H9 (cell line): ENCODE results near the gene CACNA2D3. TPM values are rescaled to one million over a fixed set of nuclear protein-coding genes. Genes with fewer than 3 reads are reported as not detected.

Experiments used
- DNase-seq: peaks from one replicate; pipeline ENCODE4 v3.0.0-alpha.2; 2017
- H2AFZ ChIP-seq: one replicate; pipeline ENCODE4 v1.6.1; 2013; ENCODE audit warnings: mild to moderate bottlenecking, low read length, control low read depth, moderate library complexity
- H2AK5ac ChIP-seq: 2 replicates; pipeline ENCODE4 v1.6.1; 2013; ENCODE audit warnings: low read length, control low read depth, mixed read lengths; ENCODE audit not compliant: insufficient read length
- H2BK120ac ChIP-seq: one replicate; pipeline ENCODE4 v1.6.1; 2013; ENCODE audit warnings: low read depth, mild to moderate bottlenecking, low read length, control low read depth, inconsistent platforms; ENCODE audit not compliant: poor library complexity, severe bottlenecking
- H2BK12ac ChIP-seq: 2 replicates; pipeline ENCODE4 v1.6.1; 2013; ENCODE audit warnings: low read length, control low read depth, mixed read lengths, low read depth; ENCODE audit not compliant: insufficient read length
- H2BK15ac ChIP-seq: 2 replicates; pipeline ENCODE4 v1.6.1; 2013; ENCODE audit warnings: low read depth, low read length, control low read depth
- H2BK20ac ChIP-seq: one replicate; pipeline ENCODE4 v1.6.1; 2013; ENCODE audit warnings: low read depth, mild to moderate bottlenecking, low read length, control low read depth, inconsistent platforms; ENCODE audit not compliant: poor library complexity, severe bottlenecking
- H2BK5ac ChIP-seq: 2 replicates; pipeline ENCODE4 v1.6.1; 2013; ENCODE audit warnings: low read length, control low read depth, mixed read lengths; ENCODE audit not compliant: insufficient read length
- H3K14ac ChIP-seq: 2 replicates; pipeline ENCODE4 v1.6.1; 2013; ENCODE audit warnings: low read length, control low read depth; ENCODE audit not compliant: insufficient read depth
- H3K18ac ChIP-seq: 2 replicates; pipeline ENCODE4 v1.6.1; 2013; ENCODE audit warnings: low read depth, mild to moderate bottlenecking, mixed read lengths, low read length, control low read depth; ENCODE audit not compliant: insufficient read length
- H3K23ac ChIP-seq: 2 replicates; pipeline ENCODE4 v1.6.1; 2013; ENCODE audit warnings: low read length, control low read depth, mixed read lengths, low read depth; ENCODE audit not compliant: insufficient read length
- H3K23me2 ChIP-seq: 2 replicates; pipeline ENCODE4 v1.6.1; 2013; ENCODE audit warnings: low read depth, mild to moderate bottlenecking, mixed read lengths, low read length, control low read depth; ENCODE audit not compliant: insufficient read length, poor library complexity, severe bottlenecking
- H3K27ac ChIP-seq: 2 replicates; pipeline ENCODE4 v1.5.1; 2013; ENCODE audit warnings: low read length, control low read depth, mixed read lengths, low read depth; ENCODE audit not compliant: insufficient read length
- H3K27me3 ChIP-seq: 2 replicates; pipeline ENCODE4 v1.6.1; 2013; ENCODE audit warnings: low read length, control low read depth, inconsistent platforms; ENCODE audit not compliant: insufficient read depth
- H3K4ac ChIP-seq: 2 replicates; pipeline ENCODE4 v1.6.1; 2013; ENCODE audit warnings: low read depth, mild to moderate bottlenecking, control low read depth, inconsistent platforms, low read length, moderate library complexity
- H3K4me1 ChIP-seq: 2 replicates; pipeline ENCODE4 v1.6.1; 2013; ENCODE audit warnings: low read length, control low read depth, inconsistent platforms; ENCODE audit not compliant: insufficient read depth
- H3K4me2 ChIP-seq: 2 replicates; pipeline ENCODE4 v1.6.1; 2013; ENCODE audit warnings: low read length, control low read depth, mixed read lengths; ENCODE audit not compliant: insufficient read length, insufficient read depth
- H3K56ac ChIP-seq: 2 replicates; pipeline ENCODE4 v1.6.1; 2013; ENCODE audit warnings: low read depth, mild to moderate bottlenecking, mixed read lengths, low read length, control low read depth; ENCODE audit not compliant: insufficient read length
- H3K79me1 ChIP-seq: 2 replicates; pipeline ENCODE4 v1.6.1; 2013; ENCODE audit warnings: low read depth, mild to moderate bottlenecking, moderate library complexity, low read length, control low read depth, inconsistent platforms; ENCODE audit not compliant: insufficient read depth, poor library complexity, severe bottlenecking
- H3K79me2 ChIP-seq: 2 replicates; pipeline ENCODE4 v1.6.1; 2013; ENCODE audit warnings: low read length, control low read depth, inconsistent platforms; ENCODE audit not compliant: insufficient read depth
- H3K9ac ChIP-seq: 2 replicates; pipeline ENCODE4 v1.6.1; 2013; ENCODE audit warnings: low read length, control low read depth, mixed read lengths; ENCODE audit not compliant: insufficient read length; ENCODE audit errors: extremely low read depth
- H3K9me3 ChIP-seq: one replicate; pipeline ENCODE4 v1.6.1; 2013; ENCODE audit warnings: low read depth, low read length, inconsistent platforms; ENCODE audit not compliant: control insufficient read depth
- H3T11ph ChIP-seq: one replicate; pipeline ENCODE4 v1.6.1; 2013; ENCODE audit warnings: mild to moderate bottlenecking, low read length, control low read depth, inconsistent platforms
- H4K20me1 ChIP-seq: one replicate; pipeline ENCODE4 v1.6.1; 2013; ENCODE audit not compliant: control insufficient read depth, insufficient read length, insufficient read depth
- H4K5ac ChIP-seq: 2 replicates; pipeline ENCODE4 v1.6.1; 2013; ENCODE audit warnings: low read depth, mild to moderate bottlenecking, mixed read lengths, low read length, control low read depth; ENCODE audit not compliant: insufficient read length
- H4K8ac ChIP-seq: replicated peaks from 2 replicates; pipeline ENCODE4 v1.6.1; 2013; ENCODE audit warnings: low read length, control low read depth, mixed read lengths, low read depth; ENCODE audit not compliant: insufficient read length
- H4K91ac ChIP-seq: 2 replicates; pipeline ENCODE4 v1.6.1; 2013; ENCODE audit warnings: low read depth, mild to moderate bottlenecking, moderate library complexity, mixed read lengths, low read length, control low read depth; ENCODE audit not compliant: insufficient read length
- H3K27ac Mint-ChIP-seq, 3 experiments: 2 replicates in 2 of 3; 3 replicates in 1 of 3; pipeline ENCODE4 v1.8.0; 2020 to 2021; ENCODE audit warnings: mixed read lengths in 3 of 3, mild to moderate bottlenecking in 1 of 3, moderate library complexity in 1 of 3
- H3K27me3 Mint-ChIP-seq: 2 replicates; pipeline ENCODE4 v1.8.0; 2021; ENCODE audit warnings: low read depth, mild to moderate bottlenecking, moderate library complexity, mixed read lengths
- H3K36me3 Mint-ChIP-seq, 3 experiments: 2 replicates in 2 of 3; 3 replicates in 1 of 3; pipeline ENCODE4 v1.8.0; 2020 to 2021; ENCODE audit warnings: low read depth in 3 of 3, mixed read lengths in 3 of 3; ENCODE audit not compliant: insufficient read depth in 1 of 3
- H3K4me1 Mint-ChIP-seq, 2 experiments: 2 replicates each; pipeline ENCODE4 v1.8.0; 2020; ENCODE audit warnings: mixed read lengths in 2 of 2
- H3K4me3 Mint-ChIP-seq, 2 experiments: 2 replicates in 1 of 2; 3 replicates in 1 of 2; pipeline ENCODE4 v1.8.0; 2020 to 2021; ENCODE audit warnings: mild to moderate bottlenecking in 2 of 2, mixed read lengths in 2 of 2, moderate library complexity in 1 of 2
- H3K9me3 Mint-ChIP-seq, 2 experiments: 2 replicates in 1 of 2; 3 replicates in 1 of 2; pipeline ENCODE4 v1.8.0; 2020; ENCODE audit warnings: mild to moderate bottlenecking in 2 of 2, mixed read lengths in 2 of 2, moderate library complexity in 1 of 2
- CTCF ChIP-seq: fragments of 200-600 bp; sonication (generic); conservative IDR thresholded peaks from 3 replicates; pipeline ENCODE4 v1.8.0; 2021; ENCODE audit warnings: antibody characterized with exemption, mild to moderate bottlenecking
- WGBS: extraction: QIAGEN DNeasy Blood & Tissue Kit; methylation state at CpG from one replicate; pipeline ENCODE4 v1.1.7; 2013; ENCODE audit warnings: missing lambda C conversion rate, low lambda C conversion rate, mixed read lengths; ENCODE audit not compliant: insufficient read length; ENCODE audit errors: extremely low coverage; 5-methylcytosine and 5-hydroxymethylcytosine counted together
- total RNA-seq: library from RNA; stranded (reverse); gene quantifications from 2 replicates; pipeline ENCODE4 v1.2.1, GENCODE V29; 2021

Gene CACNA2D3
- total RNA-seq, 1 experiment from 2014 or later, result 3.2 TPM

DNA sequence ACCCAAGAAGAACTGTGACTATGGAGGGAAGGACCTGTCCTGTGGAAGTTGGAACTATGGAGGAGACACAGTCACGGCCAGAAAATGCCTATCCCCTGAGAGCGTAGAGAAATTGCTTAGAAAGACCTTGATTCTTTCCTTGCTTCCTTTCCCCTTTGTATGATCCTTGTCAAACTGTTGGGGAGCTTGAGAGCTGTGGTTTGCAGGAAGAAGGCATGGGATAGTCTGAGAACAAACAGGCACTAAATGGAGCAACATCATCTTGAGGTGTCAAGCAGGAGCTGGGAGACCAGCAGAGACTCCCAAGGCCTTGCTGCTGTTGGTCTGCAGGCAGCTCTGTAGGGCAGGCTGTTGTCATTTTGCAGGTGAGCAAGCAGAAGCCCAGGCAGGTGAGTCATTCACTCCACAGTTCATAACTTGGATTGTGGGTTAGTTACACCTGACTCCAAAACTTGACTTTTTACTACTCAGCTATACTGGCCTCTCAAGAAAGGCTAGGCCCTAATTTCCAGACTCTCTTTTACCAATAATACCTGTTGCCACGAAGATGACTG, 506.6 kb downstream of the CACNA2D3 start:
- Histone ChIP-seq H2BK12ac (no peak overlapping the region), H3K79me1 (no peaks in the 10 kb centered on the region), H3K14ac (no peak overlapping the region), H4K91ac (no peak overlapping the region), H3K27me3 (no peaks in the 10 kb centered on the region), H3K23me2 (no peaks in the 10 kb centered on the region), H2BK20ac (no peak overlapping the region), H3T11ph (no peak overlapping the region), H2AK5ac (no peak overlapping the region), H3K4me1 (peaks cover 3% of the 10 kb centered on the region; the same call in 1 of the 2 replicates), H4K20me1 (no peaks in the 10 kb centered on the region), H3K4me2 (no peak overlapping the region), H3K23ac (no peak overlapping the region), H2BK5ac (no peak overlapping the region), H2BK120ac (no peak overlapping the region), H4K8ac (no peak overlapping the region), H3K56ac (no peak overlapping the region), H4K5ac (no peak overlapping the region), H2BK15ac (no peak overlapping the region), H3K27ac (no peak overlapping the region), H2AFZ (no peak overlapping the region), H3K79me2 (no peaks in the 10 kb centered on the region), H3K4ac (no peak overlapping the region), H3K9me3 (no peaks in the 10 kb centered on the region), H3K18ac (no peak overlapping the region), H3K9ac (no peak overlapping the region)
- peaks cover 0 to 10% of the 10 kb centered on the region in 2 experiments; a peak in 2 of 5 replicates for H3K9me3 Mint-ChIP-seq
- peak; percentile 55 for DNase-seq
- peaks cover 42 to 50% of the 10 kb centered on the region in 2 experiments for H3K4me1 Mint-ChIP-seq
- H3K4me3 Mint-ChIP-seq, result no peak overlapping the region
- H3K27me3 Mint-ChIP-seq, result peaks cover 17% of the 10 kb centered on the region; the same call in 1 of the 2 replicates
- H3K36me3 Mint-ChIP-seq, result peaks cover 24 to 48% (median 35%) of the 10 kb centered on the region in 3 experiments
- H3K27ac Mint-ChIP-seq, result no peak overlapping the region
- WGBS, result no CpG with 5 or more reads among the region's 3 CpGs
- no peak for TF ChIP-seq CTCF
